C4-2B (cell line): ENCODE results near the gene ISG20L2.

Source experiments
- ZFX ChIP-seq: fragments of 450-650 bp; IDR thresholded peaks from 2 replicates; pipeline ENCODE4 v1.6.1; 2017
- TF ChIP-seq, protein P1 (sequence below): fragments of 450-650 bp; conservative IDR thresholded peaks from 2 replicates; pipeline ENCODE4 v1.5.1; 2017; ENCODE audit warnings: mild to moderate bottlenecking

DNA sequence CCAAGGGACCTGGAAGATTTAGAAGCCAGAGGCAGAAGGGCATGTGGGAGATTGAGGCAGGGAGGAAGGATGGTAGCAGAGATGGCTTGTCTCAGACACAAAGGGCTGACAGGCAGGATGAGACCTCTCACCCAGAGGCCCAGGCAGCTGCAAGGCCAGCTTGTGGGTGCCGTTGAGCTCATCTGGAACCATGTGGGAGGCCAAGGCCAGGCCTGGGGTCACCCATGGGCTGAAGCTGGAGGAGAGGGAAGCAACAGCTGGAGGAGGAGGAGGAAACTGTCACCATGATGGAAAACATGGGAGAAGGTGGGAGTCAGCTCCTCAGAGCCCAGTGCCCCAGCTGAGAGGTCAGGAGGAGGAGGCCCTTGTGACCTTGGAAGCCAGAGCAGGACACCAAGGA, 29.6 kb downstream of the ISG20L2 start:
- TF ChIP-seq, protein P1, sequence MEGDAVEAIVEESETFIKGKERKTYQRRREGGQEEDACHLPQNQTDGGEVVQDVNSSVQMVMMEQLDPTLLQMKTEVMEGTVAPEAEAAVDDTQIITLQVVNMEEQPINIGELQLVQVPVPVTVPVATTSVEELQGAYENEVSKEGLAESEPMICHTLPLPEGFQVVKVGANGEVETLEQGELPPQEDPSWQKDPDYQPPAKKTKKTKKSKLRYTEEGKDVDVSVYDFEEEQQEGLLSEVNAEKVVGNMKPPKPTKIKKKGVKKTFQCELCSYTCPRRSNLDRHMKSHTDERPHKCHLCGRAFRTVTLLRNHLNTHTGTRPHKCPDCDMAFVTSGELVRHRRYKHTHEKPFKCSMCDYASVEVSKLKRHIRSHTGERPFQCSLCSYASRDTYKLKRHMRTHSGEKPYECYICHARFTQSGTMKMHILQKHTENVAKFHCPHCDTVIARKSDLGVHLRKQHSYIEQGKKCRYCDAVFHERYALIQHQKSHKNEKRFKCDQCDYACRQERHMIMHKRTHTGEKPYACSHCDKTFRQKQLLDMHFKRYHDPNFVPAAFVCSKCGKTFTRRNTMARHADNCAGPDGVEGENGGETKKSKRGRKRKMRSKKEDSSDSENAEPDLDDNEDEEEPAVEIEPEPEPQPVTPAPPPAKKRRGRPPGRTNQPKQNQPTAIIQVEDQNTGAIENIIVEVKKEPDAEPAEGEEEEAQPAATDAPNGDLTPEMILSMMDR: no peak
- no peak for TF ChIP-seq ZFX
